ENCODE data around the gene RPS3A. TPM values are rescaled to one million over a fixed set of nuclear protein-coding genes. Genes with fewer than 3 reads are reported as not detected.

RPS3A gene
- total RNA-seq: 1,658 TPM
- 2,406 TPM for polyA plus RNA-seq (ENCODE audit: insufficient read depth, low read depth, low replicate concordance)
- long read RNA-seq, donor 1, transcript RPS3A-201 (6 exons, 934 nt): major isoform, 1,433 of 1,622 reads
- long read RNA-seq, donor 1, transcript RPS3A-208 (4 exons, 576 nt): minor isoform, 16 of 1,622 reads
- long read RNA-seq, donor 1, transcript RPS3A-205 (6 exons, 674 nt): minor isoform, 16 of 1,622 reads
- long read RNA-seq, donor 1, partial matches to known transcripts: 129 of 1,622 reads
- long read RNA-seq, donor 1, other reads (novel, unspliced or antisense): 28 of 1,622 reads
- long read RNA-seq, donor 2, transcript RPS3A-201 (6 exons, 934 nt): major isoform, 2,007 of 2,289 reads
- long read RNA-seq, donor 2, transcript RPS3A-208 (4 exons, 576 nt): minor isoform, 13 of 2,289 reads
- long read RNA-seq, donor 2, transcript RPS3A-205 (6 exons, 674 nt): minor isoform, 16 of 2,289 reads
- long read RNA-seq, donor 2, partial matches to known transcripts: 197 of 2,289 reads
- long read RNA-seq, donor 2, other reads (novel, unspliced or antisense): 53 of 2,289 reads
- long read RNA-seq, donor 3, transcript RPS3A-208 (4 exons, 576 nt): minor isoform, 16 of 2,494 reads
- long read RNA-seq, donor 3, transcript RPS3A-205 (6 exons, 674 nt): minor isoform, 32 of 2,494 reads
- long read RNA-seq, donor 3, transcript RPS3A-201 (6 exons, 934 nt): major isoform, 2,164 of 2,494 reads
- long read RNA-seq, donor 3, partial matches to known transcripts: 226 of 2,494 reads
- long read RNA-seq, donor 3, other reads (novel, unspliced or antisense): 56 of 2,494 reads
- long read RNA-seq, donor 4, transcript RPS3A-205 (6 exons, 674 nt): minor isoform, 9 of 844 reads
- long read RNA-seq, donor 4, transcript RPS3A-201 (6 exons, 934 nt): major isoform, 756 of 844 reads
- long read RNA-seq, donor 4, transcript RPS3A-208 (4 exons, 576 nt): minor isoform, 5 of 844 reads
- long read RNA-seq, donor 4, partial matches to known transcripts: 67 of 844 reads
- long read RNA-seq, donor 4, other reads (novel, unspliced or antisense): 5 of 844 reads
- long read RNA-seq, donor 5, transcript RPS3A-201 (6 exons, 934 nt): major isoform, 155 of 165 reads
- long read RNA-seq, donor 5, partial matches to known transcripts: 5 of 165 reads
- long read RNA-seq, donor 5, other reads (novel, unspliced or antisense): 0 of 165 reads
- long read RNA-seq, donor 6, transcript RPS3A-210 (6 exons, 845 nt): minor isoform, 7 of 6,969 reads
- long read RNA-seq, donor 6, transcript RPS3A-208 (4 exons, 576 nt): minor isoform, 36 of 6,969 reads
- long read RNA-seq, donor 6, transcript RPS3A-205 (6 exons, 674 nt): minor isoform, 59 of 6,969 reads
- long read RNA-seq, donor 6, transcript RPS3A-201 (6 exons, 934 nt): major isoform, 6,104 of 6,969 reads
- long read RNA-seq, donor 6, partial matches to known transcripts: 571 of 6,969 reads
- long read RNA-seq, donor 6, other reads (novel, unspliced or antisense): 191 of 6,969 reads
- long read RNA-seq, donor 7, transcript RPS3A-208 (4 exons, 576 nt): minor isoform, 10 of 811 reads
- long read RNA-seq, donor 7, transcript RPS3A-201 (6 exons, 934 nt): major isoform, 683 of 811 reads
- long read RNA-seq, donor 7, partial matches to known transcripts: 8 of 811 reads
- long read RNA-seq, donor 7, other reads (novel, unspliced or antisense): 106 of 811 reads
- long read RNA-seq, donor 8, transcript RPS3A-201 (6 exons, 934 nt): major isoform, 1,753 of 2,047 reads
- long read RNA-seq, donor 8, transcript RPS3A-205 (6 exons, 674 nt): minor isoform, 12 of 2,047 reads
- long read RNA-seq, donor 8, transcript RPS3A-208 (4 exons, 576 nt): minor isoform, 20 of 2,047 reads
- long read RNA-seq, donor 8, partial matches to known transcripts: 226 of 2,047 reads
- long read RNA-seq, donor 8, other reads (novel, unspliced or antisense): 34 of 2,047 reads
- long read RNA-seq, donor 9, transcript RPS3A-201 (6 exons, 934 nt): major isoform, 1,086 of 1,267 reads
- long read RNA-seq, donor 9, transcript RPS3A-208 (4 exons, 576 nt): minor isoform, 19 of 1,267 reads
- long read RNA-seq, donor 9, transcript RPS3A-205 (6 exons, 674 nt): minor isoform, 12 of 1,267 reads
- long read RNA-seq, donor 9, partial matches to known transcripts: 121 of 1,267 reads
- long read RNA-seq, donor 9, other reads (novel, unspliced or antisense): 27 of 1,267 reads
- long read RNA-seq, donor 10, transcript RPS3A-208 (4 exons, 576 nt): minor isoform, 16 of 1,798 reads
- long read RNA-seq, donor 10, transcript RPS3A-205 (6 exons, 674 nt): minor isoform, 8 of 1,798 reads
- long read RNA-seq, donor 10, transcript RPS3A-201 (6 exons, 934 nt): major isoform, 1,524 of 1,798 reads
- long read RNA-seq, donor 10, partial matches to known transcripts: 207 of 1,798 reads
- long read RNA-seq, donor 10, other reads (novel, unspliced or antisense): 36 of 1,798 reads

DNA sequence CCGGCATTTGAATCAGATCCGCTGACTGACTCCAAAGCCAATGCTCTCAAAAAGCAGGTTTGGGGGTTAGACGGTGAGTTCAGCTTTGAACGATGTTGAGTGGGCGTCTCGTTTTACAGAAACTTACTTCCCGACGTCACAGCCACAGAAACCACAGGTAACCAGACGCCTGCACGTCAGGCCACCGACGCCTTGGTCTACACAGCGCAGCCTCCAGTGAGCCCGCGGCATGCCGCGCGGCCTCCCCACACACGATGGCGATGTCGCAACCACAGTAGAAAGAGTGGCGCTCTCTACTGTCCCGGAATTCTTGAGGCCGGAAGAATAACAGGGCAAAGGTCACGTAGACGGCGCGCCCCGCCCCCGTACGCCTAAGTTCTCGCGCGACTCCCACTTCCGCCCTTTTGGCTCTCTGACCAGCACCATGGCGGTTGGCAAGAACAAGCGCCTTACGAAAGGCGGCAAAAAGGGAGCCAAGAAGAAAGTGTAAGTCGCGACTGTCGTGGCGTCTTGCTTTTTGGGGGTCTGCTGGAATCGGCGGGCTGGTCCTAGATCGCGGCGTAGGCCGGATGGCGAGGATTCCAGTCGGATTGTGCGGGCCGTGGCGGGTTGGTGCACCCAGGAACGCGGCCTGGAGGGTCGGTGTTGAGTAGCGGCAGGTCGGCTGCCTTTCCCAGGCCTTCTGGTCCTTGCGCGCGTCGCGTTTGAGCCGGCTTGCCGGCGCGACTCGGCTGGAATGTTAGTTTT, at the start of gene RPS3A:
Gene RPS3A (plus strand): TSS at position 400 of the 747 bp plus-strand sequence. CDS start 25 bp downstream, at position 425.
- no peaks in the 10 kb centered on the region for H3K27me3 ChIP-seq (ENCODE audit: control insufficient read depth, insufficient read depth, low read length)
- peak within 1 kb of the TSS; percentile 91 to 100 (median 100) for H3K9ac ChIP-seq (ENCODE audit: low read length in 3 of 3)
- peaks cover 0 to 4% (median 4%) of the 10 kb centered on the region in 3 donors for H3K4me1 ChIP-seq (ENCODE audit: control insufficient read depth in 2 of 3, insufficient read depth in 2 of 3, low read depth in 1 of 3, low read length in 3 of 3)
- intact Hi-C loops (cut with DNase I): no loop called here
- no peaks in the 10 kb centered on the region for H3K9me3 ChIP-seq (ENCODE audit: control insufficient read depth in 2 of 3, insufficient read depth in 1 of 3, low read length in 3 of 3)
- peak; percentile 97 for FAIRE-seq
- peak; percentile 97 to 99 (median 98) for DNase-seq
- TF ChIP-seq, protein P1, sequence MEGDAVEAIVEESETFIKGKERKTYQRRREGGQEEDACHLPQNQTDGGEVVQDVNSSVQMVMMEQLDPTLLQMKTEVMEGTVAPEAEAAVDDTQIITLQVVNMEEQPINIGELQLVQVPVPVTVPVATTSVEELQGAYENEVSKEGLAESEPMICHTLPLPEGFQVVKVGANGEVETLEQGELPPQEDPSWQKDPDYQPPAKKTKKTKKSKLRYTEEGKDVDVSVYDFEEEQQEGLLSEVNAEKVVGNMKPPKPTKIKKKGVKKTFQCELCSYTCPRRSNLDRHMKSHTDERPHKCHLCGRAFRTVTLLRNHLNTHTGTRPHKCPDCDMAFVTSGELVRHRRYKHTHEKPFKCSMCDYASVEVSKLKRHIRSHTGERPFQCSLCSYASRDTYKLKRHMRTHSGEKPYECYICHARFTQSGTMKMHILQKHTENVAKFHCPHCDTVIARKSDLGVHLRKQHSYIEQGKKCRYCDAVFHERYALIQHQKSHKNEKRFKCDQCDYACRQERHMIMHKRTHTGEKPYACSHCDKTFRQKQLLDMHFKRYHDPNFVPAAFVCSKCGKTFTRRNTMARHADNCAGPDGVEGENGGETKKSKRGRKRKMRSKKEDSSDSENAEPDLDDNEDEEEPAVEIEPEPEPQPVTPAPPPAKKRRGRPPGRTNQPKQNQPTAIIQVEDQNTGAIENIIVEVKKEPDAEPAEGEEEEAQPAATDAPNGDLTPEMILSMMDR (IDR thresholded peaks at IDR 0.05; ENCODE audit: borderline replicate concordance, extremely low read depth, insufficient read depth): peak; percentile 92
- peaks cover 5 to 13% (median 7%) of the 10 kb centered on the region in 3 donors for H3K36me3 ChIP-seq (ENCODE audit: control insufficient read depth in 2 of 3, insufficient read depth in 3 of 3, low read length in 3 of 3)
- peak within 1 kb of the TSS; percentile 86 to 95 for H3K27ac ChIP-seq (ENCODE audit: low read depth in 2 of 2, low read length in 2 of 2)
- peak within 1 kb of the TSS; percentile 92 to 100 (median 100) for H3K4me3 ChIP-seq (ENCODE audit: low read length in 3 of 3)

- Histone ChIP-seq H3K27me3 (ENCODE audit: control insufficient read depth, insufficient read depth, low read length) (no peaks in the 10 kb centered on the region), H3K9me3 (ENCODE audit: control insufficient read depth in 2 of 3, insufficient read depth in 1 of 3, low read length in 3 of 3) (no peaks in the 10 kb centered on the region), H3K27ac (ENCODE audit: low read depth in 2 of 2, low read length in 2 of 2) (no peak overlapping the region), H3K4me3 (ENCODE audit: low read length in 3 of 3) (no peak overlapping the region), H3K9ac (ENCODE audit: low read length in 3 of 3) (no peak overlapping the region), H3K36me3 (ENCODE audit: control insufficient read depth in 2 of 3, insufficient read depth in 3 of 3, low read length in 3 of 3) (no peaks in the 10 kb centered on the region), H3K4me1 (ENCODE audit: control insufficient read depth in 2 of 3, insufficient read depth in 2 of 3, low read depth in 1 of 3, low read length in 3 of 3) (no peaks in the 10 kb centered on the region)
- TF ChIP-seq, protein P1 (IDR thresholded peaks at IDR 0.05; ENCODE audit: borderline replicate concordance, extremely low read depth, insufficient read depth): no peak
- intact Hi-C loops (cut with DNase I): no loop called here
- no peak for FAIRE-seq
- no peak for DNase-seq
Measured at GRCh38 chr4:151052785-151053184, 46.6 kb upstream of the RPS3A start.

Measured in kidney (tissue), 22 donors.